Keratinocyte (primary cell): ENCODE results near the gene RUFY2. TPM values are rescaled to one million over a fixed set of nuclear protein-coding genes. Genes with fewer than 3 reads are reported as not detected.

Source experiments
- DNase-seq: peaks from one replicate; pipeline ENCODE4 v3.0.0-alpha.2; 2011; ENCODE audit warnings: low read depth, missing footprints, low spot score
- FAIRE-seq: peaks from 2 replicates; lab custom pipeline; 2011; peaks lifted over from hg19 to GRCh38; lab: Jason Lieb, UNC
- H2AFZ ChIP-seq: 2 replicates; pipeline ENCODE4 v1.6.0; 2012; ENCODE audit warnings: low read length, control low read depth, inconsistent platforms; ENCODE audit not compliant: control insufficient read depth
- H3K27ac ChIP-seq: 2 replicates; pipeline ENCODE4 v1.5.1; 2011; ENCODE audit warnings: low read length; ENCODE audit not compliant: control insufficient read depth, insufficient read depth
- H3K27me3 ChIP-seq: 3 replicates; pipeline ENCODE4 v1.6.0; 2011; ENCODE audit warnings: low read length; ENCODE audit not compliant: control insufficient read depth, insufficient read depth; ENCODE audit errors: extremely low read depth
- H3K36me3 ChIP-seq, 2 experiments: 2 replicates in 1 of 2; 3 replicates in 1 of 2; pipeline ENCODE4 v1.5.1; 2011; ENCODE audit warnings: low read length in 2 of 2, mild to moderate bottlenecking in 1 of 2; ENCODE audit not compliant: control insufficient read depth in 2 of 2, insufficient read depth in 2 of 2; ENCODE audit errors: extremely low read depth in 1 of 2
- H3K4me1 ChIP-seq: 3 replicates; pipeline ENCODE4 v1.5.1; 2011; ENCODE audit warnings: low read length; ENCODE audit not compliant: control insufficient read depth, insufficient read depth; ENCODE audit errors: extremely low read depth
- H3K4me2 ChIP-seq: 3 replicates; pipeline ENCODE4 v1.6.0; 2011; ENCODE audit warnings: low read depth, low read length; ENCODE audit not compliant: control insufficient read depth, insufficient read depth; ENCODE audit errors: extremely low read depth
- H3K4me3 ChIP-seq, 3 experiments: fragments of 200-600 bp in 1 of 3; sonication (generic) in 1 of 3; 2 replicates in 2 of 3; 3 replicates in 1 of 3; pipeline ENCODE4 v1.5.1; 2011 to 2016; ENCODE audit warnings: low read length in 3 of 3, mild to moderate bottlenecking in 3 of 3, control low read depth in 2 of 3, inconsistent platforms in 1 of 3, low read depth in 1 of 3, mixed read lengths in 1 of 3, mixed run types in 1 of 3, moderate library complexity in 1 of 3; ENCODE audit not compliant: control insufficient read depth in 2 of 3, insufficient read depth in 2 of 3; ENCODE audit errors: extremely low read depth in 1 of 3
- H3K79me2 ChIP-seq: 2 replicates; pipeline ENCODE4 v1.6.0; 2012; ENCODE audit warnings: low read length; ENCODE audit not compliant: control insufficient read depth, insufficient read depth
- H3K9ac ChIP-seq: 3 replicates; pipeline ENCODE4 v1.6.0; 2011; ENCODE audit warnings: low read length; ENCODE audit not compliant: control insufficient read depth, insufficient read depth; ENCODE audit errors: extremely low read depth
- H3K9me1 ChIP-seq: 3 replicates; pipeline ENCODE4 v1.6.0; 2011; ENCODE audit warnings: low read length; ENCODE audit not compliant: control insufficient read depth, insufficient read depth; ENCODE audit errors: extremely low read depth
- H3K9me3 ChIP-seq: 2 replicates; pipeline ENCODE4 v1.5.1; 2012; ENCODE audit warnings: low read depth, low read length; ENCODE audit not compliant: control insufficient read depth
- H4K20me1 ChIP-seq: 3 replicates; pipeline ENCODE4 v1.6.0; 2011; ENCODE audit warnings: low read length; ENCODE audit not compliant: control insufficient read depth, insufficient read depth; ENCODE audit errors: extremely low read depth
- EZH2 ChIP-seq: IDR thresholded peaks from one replicate; pipeline ENCODE4 v1.6.1; 2012; ENCODE audit warnings: inconsistent platforms, mild to moderate bottlenecking, low read length, moderate library complexity
- dilution Hi-C: fragments of 300-500 bp; cut with MboI; formaldehyde crosslinking; loops from one replicate; pipeline ENCODE4 v1.7.0; 2020; ENCODE audit warnings: low sequenced_read_pairs; ENCODE audit not compliant: extremely low pct_ligation_motif_present
- polyA plus RNA-seq, 5 experiments: library from polyadenylated mRNA; depleted of rRNA in 3 of 5; stranded (reverse) in 3 of 5; stranded (forward) in 1 of 5; unstranded in 1 of 5; fragments of >200 nt; gene quantifications; 1 replicate in 1 of 5; 2 replicates in 3 of 5; 3 replicates in 1 of 5; pipeline versions ENCODE4 v1.2.1 to v1.2.3, GENCODE V29; 2011 to 2012; ENCODE audit warnings: missing spikeins in 2 of 5, low read depth in 1 of 5, low replicate concordance in 1 of 5
- TF ChIP-seq, protein P1 (sequence below), 3 experiments: IDR thresholded peaks in 1 of 3; conservative IDR thresholded peaks in 1 of 3; optimal IDR thresholded peaks in 1 of 3; 2 replicates in 2 of 3; 3 replicates in 1 of 3; pipeline versions ENCODE3 to v1.5.1; 2011; ENCODE audit warnings: low read length in 3 of 3, mild to moderate bottlenecking in 3 of 3, moderate library complexity in 2 of 3, control low read depth in 1 of 3, inconsistent platforms in 1 of 3; ENCODE audit not compliant: insufficient read depth in 2 of 3; ENCODE audit errors: extremely low read depth in 1 of 3

RUFY2 gene
- polyA plus RNA-seq, 1 donor (not counting 4 experiments of a cell fraction or from before 2014, with no cell fraction given): 15.6 TPM

DNA sequence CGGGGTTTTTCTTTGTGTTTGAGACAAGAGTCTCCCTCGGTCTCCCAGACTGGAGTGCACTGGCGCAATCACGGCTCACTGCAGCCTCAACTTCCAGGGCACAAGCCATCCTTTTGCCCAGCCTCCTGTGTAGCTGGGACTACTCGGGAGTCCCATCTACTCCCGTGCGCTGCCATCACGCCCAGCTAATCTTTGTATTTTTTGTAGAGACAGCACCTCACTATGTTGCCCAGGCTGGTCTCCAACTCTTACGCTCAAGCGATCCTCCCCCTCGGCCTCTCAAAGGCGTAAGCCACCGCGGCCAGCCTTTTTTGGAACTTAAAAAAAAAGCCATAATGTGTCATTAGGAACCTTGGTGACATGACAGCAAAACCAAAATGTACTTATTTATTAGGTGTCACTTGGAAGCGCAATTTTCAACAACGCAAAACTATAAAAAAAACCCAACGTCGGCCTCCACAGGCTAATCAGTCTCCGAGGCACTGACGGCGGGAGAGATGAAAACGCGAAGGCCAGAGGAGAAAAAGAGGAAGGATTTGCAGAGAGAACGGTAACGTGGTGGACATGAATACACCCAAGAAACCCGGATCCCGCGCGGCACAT is 76.1 kb downstream of the RUFY2 start:
- no peaks in the 10 kb centered on the region for H3K9me3 ChIP-seq
- H3K27me3 ChIP-seq: no peaks in the 10 kb centered on the region
- dilution Hi-C loops: no loop called here
- peaks cover 26% of the 10 kb centered on the region for H4K20me1 ChIP-seq
- peak overlapping the region; percentile 99 for H3K4me2 ChIP-seq
- peak overlapping the region; percentile 99 for H3K9ac ChIP-seq
- TF ChIP-seq, protein P1, sequence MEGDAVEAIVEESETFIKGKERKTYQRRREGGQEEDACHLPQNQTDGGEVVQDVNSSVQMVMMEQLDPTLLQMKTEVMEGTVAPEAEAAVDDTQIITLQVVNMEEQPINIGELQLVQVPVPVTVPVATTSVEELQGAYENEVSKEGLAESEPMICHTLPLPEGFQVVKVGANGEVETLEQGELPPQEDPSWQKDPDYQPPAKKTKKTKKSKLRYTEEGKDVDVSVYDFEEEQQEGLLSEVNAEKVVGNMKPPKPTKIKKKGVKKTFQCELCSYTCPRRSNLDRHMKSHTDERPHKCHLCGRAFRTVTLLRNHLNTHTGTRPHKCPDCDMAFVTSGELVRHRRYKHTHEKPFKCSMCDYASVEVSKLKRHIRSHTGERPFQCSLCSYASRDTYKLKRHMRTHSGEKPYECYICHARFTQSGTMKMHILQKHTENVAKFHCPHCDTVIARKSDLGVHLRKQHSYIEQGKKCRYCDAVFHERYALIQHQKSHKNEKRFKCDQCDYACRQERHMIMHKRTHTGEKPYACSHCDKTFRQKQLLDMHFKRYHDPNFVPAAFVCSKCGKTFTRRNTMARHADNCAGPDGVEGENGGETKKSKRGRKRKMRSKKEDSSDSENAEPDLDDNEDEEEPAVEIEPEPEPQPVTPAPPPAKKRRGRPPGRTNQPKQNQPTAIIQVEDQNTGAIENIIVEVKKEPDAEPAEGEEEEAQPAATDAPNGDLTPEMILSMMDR (optimal IDR thresholded peaks at IDR 0.05 in 1 of 3, IDR thresholded peaks at IDR 0.05 in 1 of 3, conservative IDR thresholded peaks at IDR 0.05 in 1 of 3; ENCODE audit: extremely low read depth in 1 of 3, insufficient read depth in 2 of 3, low read length in 3 of 3): no peak
- TF ChIP-seq EZH2: no peak
- H3K36me3 ChIP-seq: peaks cover 0 to 2% of the 10 kb centered on the region in 2 experiments
- DNase-seq (no peak), FAIRE-seq (no peak)
- peaks cover 41% of the 10 kb centered on the region for H3K79me2 ChIP-seq
- H3K4me1 ChIP-seq: peaks cover 41% of the 10 kb centered on the region
- H3K9me1 ChIP-seq: no peaks in the 10 kb centered on the region
- peak overlapping the region; percentile 93 for H2AFZ ChIP-seq
- H3K27ac ChIP-seq: peak overlapping the region; percentile 98
- peak overlapping the region; percentile 67 to 91 (median 86) for H3K4me3 ChIP-seq

DNA sequence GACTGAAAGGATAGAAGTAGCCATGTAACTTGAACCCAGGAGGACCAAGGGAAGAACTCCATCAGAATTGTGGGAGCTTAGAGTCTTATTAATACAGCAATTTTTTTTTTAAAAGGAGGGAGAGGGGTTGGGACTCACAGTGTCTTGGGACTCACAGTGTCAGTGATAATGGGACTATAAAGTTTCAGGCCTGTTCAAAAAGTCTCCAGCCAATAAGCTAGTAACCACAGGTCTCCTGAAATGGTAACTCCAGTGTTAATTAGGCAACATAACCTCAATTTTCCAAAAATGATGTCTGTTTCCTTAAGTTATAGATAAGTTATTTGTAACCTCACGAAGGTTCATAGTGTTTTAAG is 77.6 kb downstream of the RUFY2 start:
- Histone ChIP-seq H4K20me1 (peaks cover 13% of the 10 kb centered on the region), H3K9me3 (no peaks in the 10 kb centered on the region), H2AFZ (peak overlapping the region; percentile 53), H3K9ac (no peak overlapping the region), H3K4me1 (peaks cover 31% of the 10 kb centered on the region), H3K79me2 (peaks cover 26% of the 10 kb centered on the region), H3K4me3 (no peak overlapping the region), H3K36me3 (no peaks in the 10 kb centered on the region), H3K27me3 (no peaks in the 10 kb centered on the region), H3K4me2 (no peak overlapping the region), H3K27ac (peak overlapping the region; percentile 76), H3K9me1 (no peaks in the 10 kb centered on the region)
- DNase-seq (no peak), FAIRE-seq (no peak)
- TF ChIP-seq, protein P1 (optimal IDR thresholded peaks at IDR 0.05 in 1 of 3, IDR thresholded peaks at IDR 0.05 in 1 of 3, conservative IDR thresholded peaks at IDR 0.05 in 1 of 3; ENCODE audit: extremely low read depth in 1 of 3, insufficient read depth in 2 of 3, low read length in 3 of 3): no peak
- no peak for TF ChIP-seq EZH2
- dilution Hi-C loops: no loop called here
